ENCODE results near the gene GRAMD2B.
"Not testable (repeated sequence)": the region's sequence is repeated elsewhere in the genome, so short reads cannot be mapped to it uniquely, and the experiment has no call there.

The GRAMD2B gene

GRCh38 chr5:126449751-126450271, 26.6 kb downstream of the GRAMD2B start:
- no peak for DNase-seq (ENCODE audit: low read depth)

GRCh38 chr5:126450346-126450745, 27.1 kb downstream of the GRAMD2B start:
- DNase-seq (ENCODE audit: low read depth) = no peak

GRCh38 chr5:126450907-126451306, 27.7 kb downstream of the GRAMD2B start:
- no peak for DNase-seq (ENCODE audit: low read depth)

GRCh38 chr5:126452477-126452876, 29.3 kb downstream of the GRAMD2B start:
- no peak for DNase-seq (ENCODE audit: low read depth)

GRCh38 chr5:126454081-126454480, 30.9 kb downstream of the GRAMD2B start:
- no peak for DNase-seq (ENCODE audit: low read depth)

GRCh38 chr5:126454535-126454934, 31.3 kb downstream of the GRAMD2B start:
- no peak for DNase-seq (ENCODE audit: low read depth)

GRCh38 chr5:126455264-126455663, 32.1 kb downstream of the GRAMD2B start:
- no peak for DNase-seq (ENCODE audit: low read depth)

GRCh38 chr5:126455728-126456127, 32.5 kb downstream of the GRAMD2B start:
- DNase-seq (ENCODE audit: low read depth) = no peak

- DNase-seq (ENCODE audit: low read depth) = no peak
These were observed 33.1 kb downstream of the GRAMD2B start for GRCh38 chr5:126456217-126456820.

- no peak for DNase-seq (ENCODE audit: low read depth)
These were observed 37.2 kb downstream of the GRAMD2B start for GRCh38 chr5:126460459-126460858.

GRCh38 chr5:126460977-126461376, 37.8 kb downstream of the GRAMD2B start:
- DNase-seq (ENCODE audit: low read depth) = no peak

GRCh38 chr5:126461838-126462237, 38.6 kb downstream of the GRAMD2B start:
- no peak for DNase-seq (ENCODE audit: low read depth)

GRCh38 chr5:126462239-126463014, 39.2 kb downstream of the GRAMD2B start:
- DNase-seq (ENCODE audit: low read depth) = no peak

- DNase-seq (ENCODE audit: low read depth) = no peak
These were observed 40.8 kb downstream of the GRAMD2B start for GRCh38 chr5:126464016-126464415.

- no peak for DNase-seq (ENCODE audit: low read depth)
These were observed 41.8 kb downstream of the GRAMD2B start for GRCh38 chr5:126464959-126465358.

GRCh38 chr5:126468091-126468490, 44.9 kb downstream of the GRAMD2B start:
- DNase-seq (ENCODE audit: low read depth) = no peak

GRCh38 chr5:126469536-126470316, 46.5 kb downstream of the GRAMD2B start:
- DNase-seq (ENCODE audit: low read depth) = no peak

GRCh38 chr5:126470529-126470928, 47.3 kb downstream of the GRAMD2B start:
- DNase-seq (ENCODE audit: low read depth) = not testable (repeated sequence)

GRCh38 chr5:126471247-126471646, 48.0 kb downstream of the GRAMD2B start:
- DNase-seq (ENCODE audit: low read depth) = no peak

GRCh38 chr5:126471875-126472537, 48.8 kb downstream of the GRAMD2B start:
- DNase-seq (ENCODE audit: low read depth) = peak; percentile 66

- no peak for DNase-seq (ENCODE audit: low read depth)
These were observed 49.3 kb downstream of the GRAMD2B start for GRCh38 chr5:126472538-126472889.

Measured in HS-27A (cell line).